ENCODE results near the gene SPPL2A.

- TF ChIP-seq TAF1 (IDR thresholded peaks at IDR 0.05; ENCODE audit: borderline replicate concordance, insufficient read depth, low read length) (no peak), POLR2AphosphoS5 (IDR thresholded peaks at IDR 0.05; ENCODE audit: low read depth, low read length) (no peak), REST (IDR thresholded peaks at IDR 0.05; ENCODE audit: insufficient read depth in 1 of 2, low read depth in 2 of 2, low read length in 2 of 2) (no peak)
These were observed 95.9 kb downstream of the SPPL2A start for GRCh38 chr15:50669611-50670010.

Data from PFSK-1 (cell line).